ENCODE results near the gene VAC14. TPM values are rescaled to one million over a fixed set of nuclear protein-coding genes. Genes with fewer than 3 reads are reported as not detected.

The VAC14 gene
- total and polyA plus RNA-seq, 4 donors = 27.6 to 60.8 (median 50.9) TPM

GRCh38 chr16:70692130-70692872, 108.7 kb downstream of the VAC14 start:
- peaks cover 27 to 82% (median 44%) of the 10 kb centered on the region in 5 donors for H3K4me1 ChIP-seq (ENCODE audit: control insufficient read depth in 5 of 5, insufficient read depth in 5 of 5, low read length in 5 of 5)
- no peaks in the 10 kb centered on the region for H3K27me3 ChIP-seq (ENCODE audit: control insufficient read depth in 3 of 3, insufficient read depth in 3 of 3, low read length in 2 of 3)
- no peak overlapping the region for H3K4me3 ChIP-seq
- ATAC-seq (ENCODE audit: insufficient read depth, low FRiP score) = no peak
- H3K27ac ChIP-seq (ENCODE audit: low read depth in 1 of 2, low read length in 1 of 2) = peak overlapping the region; percentile 84 to 89
- TF ChIP-seq CTCF (IDR thresholded peaks at IDR 0.05; ENCODE audit: control extremely low read depth, extremely low read depth) = no peak
- peak overlapping the region in 1 of 2 donors; percentile 1 for H3K9ac ChIP-seq (ENCODE audit: insufficient read depth in 1 of 2, low read length in 2 of 2)
- 79 to 86% methylated on average over 13 to 14 of the region's 14 CpGs for WGBS, 2 donors
- peak in 1 of 3 donors; percentile 65 for DNase-seq
- H3K36me3 ChIP-seq (ENCODE audit: control insufficient read depth in 4 of 4, insufficient read depth in 4 of 4, low read length in 4 of 4) = peaks cover 0 to 2% (median 0%) of the 10 kb centered on the region in 4 donors
- H3K9me3 ChIP-seq (ENCODE audit: control insufficient read depth in 4 of 4, insufficient read depth in 3 of 4, low read length in 3 of 4) = no peaks in the 10 kb centered on the region

GRCh38 chr16:70691223-70692129, 109.5 kb downstream of the VAC14 start:
- H3K9ac ChIP-seq (ENCODE audit: insufficient read depth in 1 of 2, low read length in 2 of 2) = no peak overlapping the region
- no peak for ATAC-seq (ENCODE audit: insufficient read depth, low FRiP score)
- peak overlapping the region; percentile 89 to 91 for H3K27ac ChIP-seq (ENCODE audit: low read depth in 1 of 2, low read length in 1 of 2)
- peaks cover 0 to 2% (median 0%) of the 10 kb centered on the region in 4 donors for H3K36me3 ChIP-seq (ENCODE audit: control insufficient read depth in 4 of 4, insufficient read depth in 4 of 4, low read length in 4 of 4)
- no peaks in the 10 kb centered on the region for H3K9me3 ChIP-seq (ENCODE audit: control insufficient read depth in 4 of 4, insufficient read depth in 3 of 4, low read length in 3 of 4)
- no peak for TF ChIP-seq CTCF (IDR thresholded peaks at IDR 0.05; ENCODE audit: control extremely low read depth, extremely low read depth)
- H3K4me3 ChIP-seq = no peak overlapping the region
- no peaks in the 10 kb centered on the region for H3K27me3 ChIP-seq (ENCODE audit: control insufficient read depth in 3 of 3, insufficient read depth in 3 of 3, low read length in 2 of 3)
- H3K4me1 ChIP-seq (ENCODE audit: control insufficient read depth in 5 of 5, insufficient read depth in 5 of 5, low read length in 5 of 5) = peaks cover 30 to 84% (median 45%) of the 10 kb centered on the region in 5 donors
- DNase-seq = peak; percentile 76 to 90 (median 87)
- 77 to 87% methylated on average over 26 of the region's 26 CpGs for WGBS, 2 donors

GRCh38 chr16:70689970-70690891, 110.7 kb downstream of the VAC14 start:
- Histone ChIP-seq H3K36me3 (ENCODE audit: control insufficient read depth in 4 of 4, insufficient read depth in 4 of 4, low read length in 4 of 4) (peaks cover 0 to 2% (median 0%) of the 10 kb centered on the region in 4 donors), H3K9ac (ENCODE audit: insufficient read depth in 1 of 2, low read length in 2 of 2) (no peak overlapping the region), H3K4me1 (ENCODE audit: control insufficient read depth in 5 of 5, insufficient read depth in 5 of 5, low read length in 5 of 5) (peaks cover 26 to 82% (median 46%) of the 10 kb centered on the region in 5 donors), H3K9me3 (ENCODE audit: control insufficient read depth in 4 of 4, insufficient read depth in 3 of 4, low read length in 3 of 4) (no peaks in the 10 kb centered on the region), H3K4me3 (no peak overlapping the region), H3K27ac (ENCODE audit: low read depth in 1 of 2, low read length in 1 of 2) (peak overlapping the region; percentile 43 to 91), H3K27me3 (ENCODE audit: control insufficient read depth in 3 of 3, insufficient read depth in 3 of 3, low read length in 2 of 3) (no peaks in the 10 kb centered on the region)
- DNase-seq (no peak), ATAC-seq (ENCODE audit: insufficient read depth, low FRiP score) (no peak)
- 86 to 90% methylated on average over 16 of the region's 16 CpGs for WGBS, 2 donors
- TF ChIP-seq CTCF (IDR thresholded peaks at IDR 0.05; ENCODE audit: control extremely low read depth, extremely low read depth) = no peak

All from lung (tissue), 12 donors.